Ovary (tissue), 3 donors: ENCODE measurements around the gene CEP128.

Experiments
- CTCF ChIP-seq, 3 donors: fragments of 450-650 bp in 2 of 3; fragments of 200-600 bp in 1 of 3; IDR thresholded peaks; one replicate each; pipeline versions ENCODE4 v1.5.1 to v1.8.0; 2016 to 2022; ENCODE audit warnings: antibody characterized with exemption in 3 of 3, mild to moderate bottlenecking in 1 of 3
- EP300 ChIP-seq: sonication (generic); formaldehyde crosslinking; IDR thresholded peaks from one replicate; pipeline ENCODE4 v1.6.1; 2017; ENCODE audit warnings: antibody characterized with exemption
- donor health status: DM: no; HTN: no; CAD: no.

GRCh38 chr14:80940146-80940545 is 1.4 kb downstream of the CEP128 start:
- TF ChIP-seq CTCF (IDR thresholded peaks at IDR 0.05), result no peak
- no peak for TF ChIP-seq EP300
